ENCODE results near the gene ARL4A. TPM values are rescaled to one million over a fixed set of nuclear protein-coding genes. Genes with fewer than 3 reads are reported as not detected.

The ARL4A gene
- total and polyA plus RNA-seq, 9 of the 15 experiments (the other 6 are each of a cell fraction or from before 2014, with no cell fraction given), result 118 to 688 (median 172) TPM

- no peak for TF ChIP-seq E2F8 (IDR thresholded peaks at IDR 0.05; ENCODE audit: low read depth, partially characterized antibody)
- TF ChIP-seq ZBTB1 (CRISPR knock-in tag; IDR thresholded peaks at IDR 0.05; ENCODE audit: borderline replicate concordance, low read depth), result no peak
- TF ChIP-seq SMARCC2 (IDR thresholded peaks at IDR 0.05; ENCODE audit: low read depth), result peak; percentile 57; the same call in 1 of the 2 replicates
- peak; percentile 97 for TF ChIP-seq CBX1 (IDR thresholded peaks at IDR 0.05; ENCODE audit: low read depth)
- peak in 1 of 2 experiments; percentile 79; a peak in 2 of 4 replicates for TF ChIP-seq ARNT (IDR thresholded peaks at IDR 0.05)
- peak; percentile 78 for TF ChIP-seq SMARCA4 (IDR thresholded peaks at IDR 0.05)
- TF ChIP-seq CREB3 (tag; conservative IDR thresholded peaks at IDR 0.05; ENCODE audit: low read depth), result 0 out of 2 replicates have a peak, but pooled peaks have one; percentile 15
- TF ChIP-seq TRIM28 (IDR thresholded peaks at IDR 0.05), result peak; percentile 20; the same call in 1 of the 2 replicates
- peak; percentile 32 for TF ChIP-seq MEIS2 (IDR thresholded peaks at IDR 0.05; ENCODE audit: partially characterized antibody)
- peak; percentile 73 for TF ChIP-seq KDM5B (IDR thresholded peaks at IDR 0.05; ENCODE audit: insufficient replicate concordance, low read depth, low read length)
- TF ChIP-seq SMAD1 (IDR thresholded peaks at IDR 0.05; ENCODE audit: low read depth, low read length, partially characterized antibody), result peak; percentile 95
- peak; percentile 60; the same call in 1 of the 2 replicates for TF ChIP-seq ELF1 (tag; IDR thresholded peaks at IDR 0.05)
- peak; percentile 50; the same call in 1 of the 2 replicates for TF ChIP-seq STAT5A (IDR thresholded peaks at IDR 0.05; ENCODE audit: borderline replicate concordance, low read length)
- peak; percentile 82; the same call in 1 of the 2 replicates for TF ChIP-seq CHAMP1 (IDR thresholded peaks at IDR 0.05)
- TF ChIP-seq TRIM24 (IDR thresholded peaks at IDR 0.05), result peak; percentile 39 to 74; a peak in 3 of 4 replicates
- peak; percentile 46 to 73; a peak in 3 of 4 replicates for TF ChIP-seq UBTF (IDR thresholded peaks at IDR 0.05; ENCODE audit: borderline replicate concordance in 1 of 2, low read depth in 2 of 2, low read length in 2 of 2)
- peak; percentile 69 for TF ChIP-seq MYNN (IDR thresholded peaks at IDR 0.05)
- TF ChIP-seq MYNN (CRISPR knock-in tag; IDR thresholded peaks at IDR 0.05), result no peak
These were observed 28.1 kb downstream of the ARL4A start (continued) for GRCh38 chr7:12715372-12716133.
